GM12891 (cell line): Measurements from ENCODE around the gene BTBD1.

Experiments
- DNase-seq: peaks from one replicate; pipeline ENCODE4 v3.0.0; 2011; ENCODE audit warnings: low spot score; ENCODE audit not compliant: insufficient read length
- FAIRE-seq: peaks from 2 replicates; lab custom pipeline; 2011; peaks lifted over from hg19 to GRCh38; lab: Jason Lieb, UNC
- PAX5 ChIP-seq: IDR thresholded peaks from 2 replicates; pipeline ENCODE4 v1.6.1; 2011; ENCODE audit warnings: low read length, moderate library complexity, mild to moderate bottlenecking; ENCODE audit not compliant: insufficient read depth, severe bottlenecking
- POLR2A ChIP-seq: IDR thresholded peaks from 2 replicates; pipeline ENCODE4 v1.6.1; 2011; ENCODE audit warnings: low read depth, low read length, control low read depth
- POLR2AphosphoS5 ChIP-seq: IDR thresholded peaks from 2 replicates; pipeline ENCODE4 v1.6.1; 2011; ENCODE audit warnings: low read depth, low read length, control low read depth
- POU2F2 ChIP-seq: IDR thresholded peaks from 2 replicates; pipeline ENCODE4 v1.6.1; 2011; ENCODE audit warnings: low read depth, mild to moderate bottlenecking, control low read depth, low read length, moderate library complexity
- SPI1 ChIP-seq: IDR thresholded peaks from 2 replicates; pipeline ENCODE4 v1.6.1; 2011; ENCODE audit warnings: low read depth, low read length, control low read depth
- TAF1 ChIP-seq: IDR thresholded peaks from 2 replicates; pipeline ENCODE4 v1.6.1; 2011; ENCODE audit warnings: low read depth, low read length, control low read depth

BTBD1 gene

DNA sequence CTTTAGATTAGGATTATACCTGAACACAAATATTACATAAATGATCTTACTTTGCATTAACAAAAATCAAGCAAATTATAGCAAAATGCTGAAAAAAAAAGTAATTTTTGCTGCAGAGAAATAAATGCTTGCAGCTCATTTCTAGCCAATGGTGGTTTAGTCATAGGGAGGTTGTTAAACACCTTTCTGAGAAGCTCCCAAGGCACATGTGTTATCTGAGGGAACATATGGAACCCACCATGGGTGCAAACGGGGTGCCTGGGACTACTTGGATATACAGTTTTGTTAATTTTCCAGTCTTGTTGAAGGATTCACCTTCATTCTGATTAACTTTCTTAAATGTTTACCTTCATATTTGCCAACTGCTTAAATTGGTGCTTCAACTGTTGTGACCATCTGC, 90.0 kb downstream of the BTBD1 start:
- TF ChIP-seq SPI1 = no peak
- no peak for TF ChIP-seq TAF1
- no peak for TF ChIP-seq PAX5
- DNase-seq (no peak), FAIRE-seq (no peak)

GRCh38 chr15:82972990-82973389, 94.1 kb downstream of the BTBD1 start:
- no peak for TF ChIP-seq SPI1
- no peak for TF ChIP-seq POLR2A
- TF ChIP-seq POU2F2 = no peak
- no peak for TF ChIP-seq POLR2AphosphoS5
- no peak for TF ChIP-seq PAX5
- TF ChIP-seq TAF1 = no peak
- DNase-seq (no peak), FAIRE-seq (no peak)

- DNase-seq (no peak), FAIRE-seq (no peak)
- TF ChIP-seq POLR2A (no peak), POLR2AphosphoS5 (no peak), POU2F2 (no peak), PAX5 (no peak), TAF1 (no peak), SPI1 (no peak)
Measured at GRCh38 chr15:82971218-82971984, 95.7 kb downstream of the BTBD1 start.

DNA sequence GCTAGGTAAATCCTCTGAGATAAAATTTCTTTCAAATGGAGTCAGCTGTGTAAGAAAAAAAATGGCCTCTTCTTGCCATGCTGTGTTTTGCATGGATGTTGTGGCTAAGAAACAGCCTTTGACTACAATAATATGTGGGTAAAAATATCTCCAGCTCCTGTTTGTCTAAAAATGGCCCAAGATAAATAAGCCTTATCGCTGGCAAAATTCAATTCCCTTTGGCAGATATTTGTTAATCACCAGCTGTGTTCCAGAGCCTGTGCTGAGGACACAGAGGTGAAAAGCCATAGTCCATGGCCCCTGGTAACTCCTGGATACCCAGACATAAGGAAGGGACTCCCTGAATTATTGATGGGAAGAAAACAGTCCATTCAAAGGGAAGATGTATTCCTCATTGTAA, 96.4 kb downstream of the BTBD1 start:
- no peak for TF ChIP-seq POU2F2
- no peak for TF ChIP-seq PAX5
- no peak for TF ChIP-seq SPI1
- TF ChIP-seq TAF1 = no peak
- no peak for TF ChIP-seq POLR2A
- no peak for TF ChIP-seq POLR2AphosphoS5
- DNase-seq (no peak), FAIRE-seq (no peak)

DNA sequence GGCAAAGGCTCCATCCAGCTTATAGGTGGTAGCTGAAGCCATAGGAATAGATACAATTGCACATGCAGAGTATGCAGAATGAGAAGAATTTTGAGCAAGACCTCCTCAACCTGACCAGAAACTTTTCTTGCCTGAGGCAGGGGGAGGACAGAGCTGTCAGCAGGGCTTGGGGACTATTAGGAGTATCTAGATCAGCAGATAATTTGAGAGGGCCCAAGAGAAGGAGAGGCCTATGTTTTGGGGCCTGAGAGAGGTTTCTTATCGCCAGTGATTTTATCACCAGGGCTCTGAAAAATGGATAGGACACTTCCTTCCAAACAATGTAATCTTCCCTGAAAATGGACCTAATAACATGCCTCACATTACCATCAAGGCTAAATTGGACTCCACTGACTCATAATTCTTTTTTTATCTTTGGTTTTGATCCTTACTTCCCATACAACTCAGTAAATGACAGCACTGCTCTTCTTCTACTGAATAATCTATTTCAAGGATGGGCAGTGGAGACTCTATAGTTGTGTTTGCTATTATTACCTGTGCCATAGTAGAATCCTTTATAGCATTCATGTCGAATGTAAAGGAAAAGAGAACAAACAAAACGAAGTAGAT, 96.9 kb downstream of the BTBD1 start:
- DNase-seq (no peak), FAIRE-seq (no peak)
- TF ChIP-seq SPI1 = no peak

DNA sequence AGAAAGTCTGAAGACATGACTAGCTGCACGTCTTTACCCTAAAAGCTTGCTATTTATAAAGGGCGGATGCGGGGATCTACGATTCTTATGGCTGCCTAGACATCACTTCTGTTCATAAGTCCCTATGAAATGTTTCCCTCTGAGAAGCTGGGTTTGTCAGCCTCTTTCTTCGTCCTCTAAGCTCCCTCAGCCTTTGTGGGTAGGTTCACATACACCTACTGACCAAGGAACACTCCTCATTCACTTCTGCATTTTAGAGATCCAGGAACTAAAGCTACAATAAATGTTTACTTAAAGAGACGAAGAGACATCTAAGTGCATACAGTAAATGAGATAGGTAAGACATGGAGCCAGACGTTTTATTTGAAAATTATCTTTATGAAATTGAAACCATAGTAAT, 97.7 kb downstream of the BTBD1 start:
- DNase-seq (no peak), FAIRE-seq (no peak)
- TF ChIP-seq POLR2A (no peak), POU2F2 (no peak), PAX5 (no peak), POLR2AphosphoS5 (no peak), SPI1 (no peak)

- DNase-seq (no peak), FAIRE-seq (no peak)
- TF ChIP-seq SPI1 = no peak
- no peak for TF ChIP-seq TAF1
- no peak for TF ChIP-seq PAX5
- TF ChIP-seq POLR2A = no peak
- no peak for TF ChIP-seq POLR2AphosphoS5
- no peak for TF ChIP-seq POU2F2
Measured at GRCh38 chr15:82968066-82968465, 99.0 kb downstream of the BTBD1 start.

- peak; percentile 82 for FAIRE-seq
- DNase-seq = no peak
- TF ChIP-seq POU2F2 (no peak), PAX5 (no peak), SPI1 (no peak), TAF1 (no peak)
Measured at GRCh38 chr15:82966671-82967071, 100.4 kb downstream of the BTBD1 start.
